H9 (cell line): ENCODE data around the gene AKT1. TPM values are rescaled to one million over a fixed set of nuclear protein-coding genes. Genes with fewer than 3 reads are reported as not detected.

Source experiments
- DNase-seq: peaks from one replicate; pipeline ENCODE4 v3.0.0-alpha.2; 2017
- H2AFZ ChIP-seq: one replicate; pipeline ENCODE4 v1.6.1; 2013; ENCODE audit warnings: mild to moderate bottlenecking, low read length, control low read depth, moderate library complexity
- H2AK5ac ChIP-seq: 2 replicates; pipeline ENCODE4 v1.6.1; 2013; ENCODE audit warnings: low read length, control low read depth, mixed read lengths; ENCODE audit not compliant: insufficient read length
- H2BK120ac ChIP-seq: one replicate; pipeline ENCODE4 v1.6.1; 2013; ENCODE audit warnings: low read depth, mild to moderate bottlenecking, low read length, control low read depth, inconsistent platforms; ENCODE audit not compliant: poor library complexity, severe bottlenecking
- H2BK12ac ChIP-seq: 2 replicates; pipeline ENCODE4 v1.6.1; 2013; ENCODE audit warnings: low read length, control low read depth, mixed read lengths, low read depth; ENCODE audit not compliant: insufficient read length
- H2BK15ac ChIP-seq: 2 replicates; pipeline ENCODE4 v1.6.1; 2013; ENCODE audit warnings: low read depth, low read length, control low read depth
- H2BK20ac ChIP-seq: one replicate; pipeline ENCODE4 v1.6.1; 2013; ENCODE audit warnings: low read depth, mild to moderate bottlenecking, low read length, control low read depth, inconsistent platforms; ENCODE audit not compliant: poor library complexity, severe bottlenecking
- H2BK5ac ChIP-seq: 2 replicates; pipeline ENCODE4 v1.6.1; 2013; ENCODE audit warnings: low read length, control low read depth, mixed read lengths; ENCODE audit not compliant: insufficient read length
- H3K14ac ChIP-seq: 2 replicates; pipeline ENCODE4 v1.6.1; 2013; ENCODE audit warnings: low read length, control low read depth; ENCODE audit not compliant: insufficient read depth
- H3K18ac ChIP-seq: 2 replicates; pipeline ENCODE4 v1.6.1; 2013; ENCODE audit warnings: low read depth, mild to moderate bottlenecking, mixed read lengths, low read length, control low read depth; ENCODE audit not compliant: insufficient read length
- H3K23ac ChIP-seq: 2 replicates; pipeline ENCODE4 v1.6.1; 2013; ENCODE audit warnings: low read length, control low read depth, mixed read lengths, low read depth; ENCODE audit not compliant: insufficient read length
- H3K23me2 ChIP-seq: 2 replicates; pipeline ENCODE4 v1.6.1; 2013; ENCODE audit warnings: low read depth, mild to moderate bottlenecking, mixed read lengths, low read length, control low read depth; ENCODE audit not compliant: insufficient read length, poor library complexity, severe bottlenecking
- H3K27ac ChIP-seq: 2 replicates; pipeline ENCODE4 v1.5.1; 2013; ENCODE audit warnings: low read length, control low read depth, mixed read lengths, low read depth; ENCODE audit not compliant: insufficient read length
- H3K27me3 ChIP-seq: 2 replicates; pipeline ENCODE4 v1.6.1; 2013; ENCODE audit warnings: low read length, control low read depth, inconsistent platforms; ENCODE audit not compliant: insufficient read depth
- H3K4ac ChIP-seq: 2 replicates; pipeline ENCODE4 v1.6.1; 2013; ENCODE audit warnings: low read depth, mild to moderate bottlenecking, control low read depth, inconsistent platforms, low read length, moderate library complexity
- H3K4me1 ChIP-seq: 2 replicates; pipeline ENCODE4 v1.6.1; 2013; ENCODE audit warnings: low read length, control low read depth, inconsistent platforms; ENCODE audit not compliant: insufficient read depth
- H3K4me2 ChIP-seq: 2 replicates; pipeline ENCODE4 v1.6.1; 2013; ENCODE audit warnings: low read length, control low read depth, mixed read lengths; ENCODE audit not compliant: insufficient read length, insufficient read depth
- H3K56ac ChIP-seq: 2 replicates; pipeline ENCODE4 v1.6.1; 2013; ENCODE audit warnings: low read depth, mild to moderate bottlenecking, mixed read lengths, low read length, control low read depth; ENCODE audit not compliant: insufficient read length
- H3K79me1 ChIP-seq: 2 replicates; pipeline ENCODE4 v1.6.1; 2013; ENCODE audit warnings: low read depth, mild to moderate bottlenecking, moderate library complexity, low read length, control low read depth, inconsistent platforms; ENCODE audit not compliant: insufficient read depth, poor library complexity, severe bottlenecking
- H3K79me2 ChIP-seq: 2 replicates; pipeline ENCODE4 v1.6.1; 2013; ENCODE audit warnings: low read length, control low read depth, inconsistent platforms; ENCODE audit not compliant: insufficient read depth
- H3K9ac ChIP-seq: 2 replicates; pipeline ENCODE4 v1.6.1; 2013; ENCODE audit warnings: low read length, control low read depth, mixed read lengths; ENCODE audit not compliant: insufficient read length; ENCODE audit errors: extremely low read depth
- H3K9me3 ChIP-seq: one replicate; pipeline ENCODE4 v1.6.1; 2013; ENCODE audit warnings: low read depth, low read length, inconsistent platforms; ENCODE audit not compliant: control insufficient read depth
- H3T11ph ChIP-seq: one replicate; pipeline ENCODE4 v1.6.1; 2013; ENCODE audit warnings: mild to moderate bottlenecking, low read length, control low read depth, inconsistent platforms
- H4K20me1 ChIP-seq: one replicate; pipeline ENCODE4 v1.6.1; 2013; ENCODE audit not compliant: control insufficient read depth, insufficient read length, insufficient read depth
- H4K5ac ChIP-seq: 2 replicates; pipeline ENCODE4 v1.6.1; 2013; ENCODE audit warnings: low read depth, mild to moderate bottlenecking, mixed read lengths, low read length, control low read depth; ENCODE audit not compliant: insufficient read length
- H4K8ac ChIP-seq: replicated peaks from 2 replicates; pipeline ENCODE4 v1.6.1; 2013; ENCODE audit warnings: low read length, control low read depth, mixed read lengths, low read depth; ENCODE audit not compliant: insufficient read length
- H4K91ac ChIP-seq: 2 replicates; pipeline ENCODE4 v1.6.1; 2013; ENCODE audit warnings: low read depth, mild to moderate bottlenecking, moderate library complexity, mixed read lengths, low read length, control low read depth; ENCODE audit not compliant: insufficient read length
- H3K27ac Mint-ChIP-seq, 3 experiments: 2 replicates in 2 of 3; 3 replicates in 1 of 3; pipeline ENCODE4 v1.8.0; 2020 to 2021; ENCODE audit warnings: mixed read lengths in 3 of 3, mild to moderate bottlenecking in 1 of 3, moderate library complexity in 1 of 3
- H3K27me3 Mint-ChIP-seq: 2 replicates; pipeline ENCODE4 v1.8.0; 2021; ENCODE audit warnings: low read depth, mild to moderate bottlenecking, moderate library complexity, mixed read lengths
- H3K36me3 Mint-ChIP-seq, 3 experiments: 2 replicates in 2 of 3; 3 replicates in 1 of 3; pipeline ENCODE4 v1.8.0; 2020 to 2021; ENCODE audit warnings: low read depth in 3 of 3, mixed read lengths in 3 of 3; ENCODE audit not compliant: insufficient read depth in 1 of 3
- H3K4me1 Mint-ChIP-seq, 2 experiments: 2 replicates each; pipeline ENCODE4 v1.8.0; 2020; ENCODE audit warnings: mixed read lengths in 2 of 2
- H3K4me3 Mint-ChIP-seq, 2 experiments: 2 replicates in 1 of 2; 3 replicates in 1 of 2; pipeline ENCODE4 v1.8.0; 2020 to 2021; ENCODE audit warnings: mild to moderate bottlenecking in 2 of 2, mixed read lengths in 2 of 2, moderate library complexity in 1 of 2
- H3K9me3 Mint-ChIP-seq, 2 experiments: 2 replicates in 1 of 2; 3 replicates in 1 of 2; pipeline ENCODE4 v1.8.0; 2020; ENCODE audit warnings: mild to moderate bottlenecking in 2 of 2, mixed read lengths in 2 of 2, moderate library complexity in 1 of 2
- CTCF ChIP-seq: fragments of 200-600 bp; sonication (generic); conservative IDR thresholded peaks from 3 replicates; pipeline ENCODE4 v1.8.0; 2021; ENCODE audit warnings: antibody characterized with exemption, mild to moderate bottlenecking
- WGBS: extraction: QIAGEN DNeasy Blood & Tissue Kit; methylation state at CpG from one replicate; pipeline ENCODE4 v1.1.7; 2013; ENCODE audit warnings: missing lambda C conversion rate, low lambda C conversion rate, mixed read lengths; ENCODE audit not compliant: insufficient read length; ENCODE audit errors: extremely low coverage; 5-methylcytosine and 5-hydroxymethylcytosine counted together
- total RNA-seq: library from RNA; stranded (reverse); gene quantifications from 2 replicates; pipeline ENCODE4 v1.2.1, GENCODE V29; 2021

AKT1 gene
- total RNA-seq, 1 experiment from 2014 or later = 101 TPM

- peaks cover 0 to 6% (median 0%) of the 10 kb centered on the region in 3 experiments; a peak in 2 of 7 replicates for H3K36me3 Mint-ChIP-seq
- Histone ChIP-seq H2BK120ac (no peak overlapping the region), H2BK20ac (no peak overlapping the region), H3K9me3 (no peaks in the 10 kb centered on the region), H3K79me1 (no peaks in the 10 kb centered on the region), H3K27ac (no peak overlapping the region), H4K5ac (no peak overlapping the region), H3K14ac (no peak overlapping the region; the same call in 1 of the 2 replicates), H3K23me2 (no peaks in the 10 kb centered on the region), H2BK5ac (no peak overlapping the region), H3T11ph (no peak overlapping the region), H4K8ac (no peak overlapping the region), H3K23ac (no peak overlapping the region), H3K4me2 (no peak overlapping the region), H3K18ac (no peak overlapping the region), H3K4me1 (no peaks in the 10 kb centered on the region), H3K4ac (no peak overlapping the region), H3K79me2 (no peaks in the 10 kb centered on the region), H4K91ac (no peak overlapping the region), H3K27me3 (no peaks in the 10 kb centered on the region), H2AK5ac (no peak overlapping the region), H3K56ac (no peak overlapping the region), H2AFZ (no peak overlapping the region), H2BK15ac (no peak overlapping the region), H4K20me1 (no peaks in the 10 kb centered on the region), H3K9ac (no peak overlapping the region), H2BK12ac (no peak overlapping the region)
- H3K9me3 Mint-ChIP-seq = no peaks in the 10 kb centered on the region
- WGBS = no CpG with 5 or more reads among the region's 9 CpGs
- H3K4me1 Mint-ChIP-seq = no peaks in the 10 kb centered on the region
- no peak for TF ChIP-seq CTCF
- no peaks in the 10 kb centered on the region for H3K27me3 Mint-ChIP-seq
- no peak overlapping the region for H3K27ac Mint-ChIP-seq
- DNase-seq = no peak
- H3K4me3 Mint-ChIP-seq = no peak overlapping the region
Measured at GRCh38 chr14:104784218-104784568, 11.4 kb downstream of the AKT1 start.
